ENCODE results near the gene MR1. TPM values are rescaled to one million over a fixed set of nuclear protein-coding genes. Genes with fewer than 3 reads are reported as not detected.
A peak's percentile ranks its signal among the peaks of the same experiment; 100 is the strongest.

MR1 gene
- total and polyA plus RNA-seq, 2 of the 13 experiments (the other 11 are each of a cell fraction or from before 2014, with no cell fraction given): 7.7 to 10.4 TPM

DNA sequence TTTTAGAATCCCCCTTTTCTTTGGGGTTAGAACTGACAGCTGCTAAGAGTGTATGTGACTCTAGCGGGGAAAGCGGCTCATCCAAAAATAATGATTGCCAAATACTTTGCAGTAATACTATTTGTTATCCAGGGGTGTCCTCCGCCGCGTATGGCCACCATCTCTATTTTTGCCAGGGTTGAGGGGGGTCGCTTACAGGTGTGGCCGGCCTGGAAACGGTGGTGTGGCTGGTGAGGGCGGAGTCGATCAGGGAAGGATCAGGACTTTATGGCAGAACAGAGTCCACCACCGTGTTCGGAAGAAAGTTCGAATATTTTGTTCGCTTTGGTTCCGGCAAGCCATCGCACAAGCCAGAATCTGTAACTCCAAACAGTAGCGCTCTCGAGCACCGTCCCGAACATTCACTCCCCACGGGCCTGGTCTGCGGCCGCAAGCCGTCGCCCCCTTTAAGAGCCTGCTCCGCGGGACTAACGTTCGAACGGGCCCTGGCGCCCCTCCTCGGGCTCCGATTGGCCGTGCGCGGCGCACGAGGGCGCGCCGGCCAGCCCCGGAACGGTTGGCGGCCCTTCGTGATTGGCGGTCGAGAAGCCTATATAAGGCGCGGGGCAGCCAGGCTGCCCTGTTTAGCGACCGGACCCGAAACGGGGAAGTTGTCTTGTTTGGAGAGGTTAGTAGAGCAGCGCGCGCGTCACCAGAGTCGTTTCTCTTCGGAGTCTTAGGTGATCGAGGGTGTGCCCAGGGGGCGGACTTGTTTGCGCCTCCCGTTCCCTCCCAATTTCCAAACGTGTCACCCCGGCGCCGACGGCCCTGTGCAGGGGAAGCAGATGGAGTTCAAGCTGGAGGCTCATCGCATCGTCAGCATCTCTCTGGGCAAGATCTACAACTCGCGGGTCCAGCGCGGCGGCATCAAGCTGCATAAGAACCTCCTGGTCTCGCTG lies 54.6 kb downstream of the MR1 start, which contains the start of gene IER5 (continued):
- TF ChIP-seq NCOA5 (CRISPR knock-in tag; IDR thresholded peaks at IDR 0.05) (no peak), JUND (CRISPR knock-in tag; IDR thresholded peaks at IDR 0.05) (0 out of 2 replicates have a peak, but pooled peaks have one; percentile 22), ADNP (CRISPR knock-in tag; IDR thresholded peaks at IDR 0.05) (no peak), TSC22D2 (CRISPR knock-in tag; IDR thresholded peaks at IDR 0.05; ENCODE audit: borderline replicate concordance) (peak; percentile 87; the same call in 1 of the 2 replicates), ETV5 (CRISPR knock-in tag; IDR thresholded peaks at IDR 0.05; ENCODE audit: borderline replicate concordance) (peak; percentile 61; the same call in 1 of the 2 replicates), ZFP37 (CRISPR knock-in tag; IDR thresholded peaks at IDR 0.05; ENCODE audit: borderline replicate concordance) (peak; percentile 68; the same call in 1 of the 2 replicates), BHLHE40 (IDR thresholded peaks at IDR 0.05; ENCODE audit: low read length) (peak; percentile 42), ZNF317 (CRISPR knock-in tag; IDR thresholded peaks at IDR 0.05) (peak; percentile 70), NFE2L1 (CRISPR knock-in tag; IDR thresholded peaks at IDR 0.05; ENCODE audit: borderline replicate concordance) (no peak), SAP130 (CRISPR knock-in tag; IDR thresholded peaks at IDR 0.05; ENCODE audit: low read depth) (peak; percentile 91), ZNF841 (CRISPR knock-in tag; IDR thresholded peaks at IDR 0.05; ENCODE audit: borderline replicate concordance) (no peak), FOXO1 (CRISPR knock-in tag; IDR thresholded peaks at IDR 0.05) (peak; percentile 75), NR2C2 (CRISPR knock-in tag; IDR thresholded peaks at IDR 0.05; ENCODE audit: borderline replicate concordance) (peak; percentile 25; the same call in 1 of the 2 replicates), ARNT2 (CRISPR knock-in tag; IDR thresholded peaks at IDR 0.05; ENCODE audit: low read depth) (peak; percentile 88), ZNF678 (CRISPR knock-in tag; IDR thresholded peaks at IDR 0.05) (no peak), ZNF20 (CRISPR knock-in tag; IDR thresholded peaks at IDR 0.05) (no peak), ZNF263 (CRISPR knock-in tag; IDR thresholded peaks at IDR 0.05) (peak; percentile 25; the same call in 1 of the 2 replicates), BRD4 (CRISPR knock-in tag; IDR thresholded peaks at IDR 0.05) (no peak), ZSCAN9 (CRISPR knock-in tag; IDR thresholded peaks at IDR 0.05; ENCODE audit: borderline replicate concordance) (peak; percentile 87; the same call in 1 of the 2 replicates), ZNF816 (CRISPR knock-in tag; IDR thresholded peaks at IDR 0.05; ENCODE audit: borderline replicate concordance) (peak; percentile 35; the same call in 1 of the 2 replicates), ZNF343 (CRISPR knock-in tag; IDR thresholded peaks at IDR 0.05) (no peak), ZNF772 (CRISPR knock-in tag; IDR thresholded peaks at IDR 0.05) (no peak)
- TF ChIP-seq, protein P1, sequence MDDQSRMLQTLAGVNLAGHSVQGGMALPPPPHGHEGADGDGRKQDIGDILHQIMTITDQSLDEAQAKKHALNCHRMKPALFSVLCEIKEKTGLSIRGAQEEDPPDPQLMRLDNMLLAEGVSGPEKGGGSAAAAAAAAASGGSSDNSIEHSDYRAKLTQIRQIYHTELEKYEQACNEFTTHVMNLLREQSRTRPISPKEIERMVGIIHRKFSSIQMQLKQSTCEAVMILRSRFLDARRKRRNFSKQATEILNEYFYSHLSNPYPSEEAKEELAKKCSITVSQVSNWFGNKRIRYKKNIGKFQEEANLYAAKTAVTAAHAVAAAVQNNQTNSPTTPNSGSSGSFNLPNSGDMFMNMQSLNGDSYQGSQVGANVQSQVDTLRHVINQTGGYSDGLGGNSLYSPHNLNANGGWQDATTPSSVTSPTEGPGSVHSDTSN (CRISPR knock-in tag; IDR thresholded peaks at IDR 0.05; ENCODE audit: borderline replicate concordance): no peak
- TF ChIP-seq, protein P2, sequence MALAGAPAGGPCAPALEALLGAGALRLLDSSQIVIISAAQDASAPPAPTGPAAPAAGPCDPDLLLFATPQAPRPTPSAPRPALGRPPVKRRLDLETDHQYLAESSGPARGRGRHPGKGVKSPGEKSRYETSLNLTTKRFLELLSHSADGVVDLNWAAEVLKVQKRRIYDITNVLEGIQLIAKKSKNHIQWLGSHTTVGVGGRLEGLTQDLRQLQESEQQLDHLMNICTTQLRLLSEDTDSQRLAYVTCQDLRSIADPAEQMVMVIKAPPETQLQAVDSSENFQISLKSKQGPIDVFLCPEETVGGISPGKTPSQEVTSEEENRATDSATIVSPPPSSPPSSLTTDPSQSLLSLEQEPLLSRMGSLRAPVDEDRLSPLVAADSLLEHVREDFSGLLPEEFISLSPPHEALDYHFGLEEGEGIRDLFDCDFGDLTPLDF (CRISPR knock-in tag; IDR thresholded peaks at IDR 0.05): peak; percentile 86
- TF ChIP-seq, protein P3, sequence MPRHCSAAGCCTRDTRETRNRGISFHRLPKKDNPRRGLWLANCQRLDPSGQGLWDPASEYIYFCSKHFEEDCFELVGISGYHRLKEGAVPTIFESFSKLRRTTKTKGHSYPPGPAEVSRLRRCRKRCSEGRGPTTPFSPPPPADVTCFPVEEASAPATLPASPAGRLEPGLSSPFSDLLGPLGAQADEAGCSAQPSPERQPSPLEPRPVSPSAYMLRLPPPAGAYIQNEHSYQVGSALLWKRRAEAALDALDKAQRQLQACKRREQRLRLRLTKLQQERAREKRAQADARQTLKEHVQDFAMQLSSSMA (CRISPR knock-in tag; IDR thresholded peaks at IDR 0.05): no peak
- TF ChIP-seq, protein P4, sequence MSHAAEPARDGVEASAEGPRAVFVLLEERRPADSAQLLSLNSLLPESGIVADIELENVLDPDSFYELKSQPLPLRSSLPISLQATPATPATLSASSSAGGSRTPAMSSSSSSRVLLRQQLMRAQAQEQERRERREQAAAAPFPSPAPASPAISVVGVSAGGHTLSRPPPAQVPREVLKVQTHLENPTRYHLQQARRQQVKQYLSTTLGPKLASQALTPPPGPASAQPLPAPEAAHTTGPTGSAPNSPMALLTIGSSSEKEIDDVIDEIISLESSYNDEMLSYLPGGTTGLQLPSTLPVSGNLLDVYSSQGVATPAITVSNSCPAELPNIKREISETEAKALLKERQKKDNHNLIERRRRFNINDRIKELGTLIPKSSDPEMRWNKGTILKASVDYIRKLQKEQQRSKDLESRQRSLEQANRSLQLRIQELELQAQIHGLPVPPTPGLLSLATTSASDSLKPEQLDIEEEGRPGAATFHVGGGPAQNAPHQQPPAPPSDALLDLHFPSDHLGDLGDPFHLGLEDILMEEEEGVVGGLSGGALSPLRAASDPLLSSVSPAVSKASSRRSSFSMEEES (CRISPR knock-in tag; IDR thresholded peaks at IDR 0.05): peak; percentile 71; the same call in 1 of the 2 replicates
